ENCODE results near the gene FBXL19. TPM values are rescaled to one million over a fixed set of nuclear protein-coding genes. Genes with fewer than 3 reads are reported as not detected.

The FBXL19 gene
- total RNA-seq, 1 donor from 2014 or later = 6.3 TPM

- TF ChIP-seq, protein P1, sequence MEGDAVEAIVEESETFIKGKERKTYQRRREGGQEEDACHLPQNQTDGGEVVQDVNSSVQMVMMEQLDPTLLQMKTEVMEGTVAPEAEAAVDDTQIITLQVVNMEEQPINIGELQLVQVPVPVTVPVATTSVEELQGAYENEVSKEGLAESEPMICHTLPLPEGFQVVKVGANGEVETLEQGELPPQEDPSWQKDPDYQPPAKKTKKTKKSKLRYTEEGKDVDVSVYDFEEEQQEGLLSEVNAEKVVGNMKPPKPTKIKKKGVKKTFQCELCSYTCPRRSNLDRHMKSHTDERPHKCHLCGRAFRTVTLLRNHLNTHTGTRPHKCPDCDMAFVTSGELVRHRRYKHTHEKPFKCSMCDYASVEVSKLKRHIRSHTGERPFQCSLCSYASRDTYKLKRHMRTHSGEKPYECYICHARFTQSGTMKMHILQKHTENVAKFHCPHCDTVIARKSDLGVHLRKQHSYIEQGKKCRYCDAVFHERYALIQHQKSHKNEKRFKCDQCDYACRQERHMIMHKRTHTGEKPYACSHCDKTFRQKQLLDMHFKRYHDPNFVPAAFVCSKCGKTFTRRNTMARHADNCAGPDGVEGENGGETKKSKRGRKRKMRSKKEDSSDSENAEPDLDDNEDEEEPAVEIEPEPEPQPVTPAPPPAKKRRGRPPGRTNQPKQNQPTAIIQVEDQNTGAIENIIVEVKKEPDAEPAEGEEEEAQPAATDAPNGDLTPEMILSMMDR (IDR thresholded peaks at IDR 0.05; ENCODE audit: borderline replicate concordance) = no peak
- H3K9me3 ChIP-seq (replicated peaks) = no peaks in the 10 kb centered on the region
- H3K4me3 ChIP-seq = no peak overlapping the region
- intact Hi-C loops (cut with micrococcal nuclease) = no loop called here
- peaks cover 47% of the 10 kb centered on the region for H3K4me1 ChIP-seq
- H3K36me3 ChIP-seq = peaks cover 17% of the 10 kb centered on the region
- H3K27ac ChIP-seq (replicated peaks) = no peak overlapping the region
- H3K27me3 ChIP-seq (ENCODE audit: low read depth) = no peaks in the 10 kb centered on the region
- no peak for DNase-seq
These were observed 23.5 kb downstream of the FBXL19 start for GRCh38 chr16:30946671-30947540.

DNA sequence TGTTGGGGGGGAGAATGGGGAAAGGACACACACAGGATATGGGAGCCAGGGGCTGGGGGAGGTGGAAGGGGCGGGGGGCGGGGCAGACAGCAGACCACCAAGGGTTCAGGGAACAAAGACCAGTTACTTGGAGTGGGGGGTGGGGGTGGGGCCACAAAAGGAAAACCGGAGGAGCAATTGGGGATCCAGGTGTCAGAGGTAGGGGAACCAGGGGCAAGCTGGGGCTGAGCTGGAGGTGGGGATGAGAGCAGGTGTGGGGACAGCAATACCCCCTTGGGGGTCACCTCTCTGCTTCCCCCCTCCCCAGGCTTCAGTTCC, 24.1 kb downstream of the FBXL19 start:
- Histone ChIP-seq H3K4me1 (peaks cover 47% of the 10 kb centered on the region), H3K4me3 (no peak overlapping the region), H3K27me3 (ENCODE audit: low read depth) (no peaks in the 10 kb centered on the region), H3K27ac (replicated peaks) (no peak overlapping the region), H3K9me3 (replicated peaks) (no peaks in the 10 kb centered on the region), H3K36me3 (peaks cover 14% of the 10 kb centered on the region)
- intact Hi-C loops (cut with micrococcal nuclease) = no loop called here
- TF ChIP-seq, protein P1 (IDR thresholded peaks at IDR 0.05; ENCODE audit: borderline replicate concordance) = no peak
- no peak for DNase-seq

DNA sequence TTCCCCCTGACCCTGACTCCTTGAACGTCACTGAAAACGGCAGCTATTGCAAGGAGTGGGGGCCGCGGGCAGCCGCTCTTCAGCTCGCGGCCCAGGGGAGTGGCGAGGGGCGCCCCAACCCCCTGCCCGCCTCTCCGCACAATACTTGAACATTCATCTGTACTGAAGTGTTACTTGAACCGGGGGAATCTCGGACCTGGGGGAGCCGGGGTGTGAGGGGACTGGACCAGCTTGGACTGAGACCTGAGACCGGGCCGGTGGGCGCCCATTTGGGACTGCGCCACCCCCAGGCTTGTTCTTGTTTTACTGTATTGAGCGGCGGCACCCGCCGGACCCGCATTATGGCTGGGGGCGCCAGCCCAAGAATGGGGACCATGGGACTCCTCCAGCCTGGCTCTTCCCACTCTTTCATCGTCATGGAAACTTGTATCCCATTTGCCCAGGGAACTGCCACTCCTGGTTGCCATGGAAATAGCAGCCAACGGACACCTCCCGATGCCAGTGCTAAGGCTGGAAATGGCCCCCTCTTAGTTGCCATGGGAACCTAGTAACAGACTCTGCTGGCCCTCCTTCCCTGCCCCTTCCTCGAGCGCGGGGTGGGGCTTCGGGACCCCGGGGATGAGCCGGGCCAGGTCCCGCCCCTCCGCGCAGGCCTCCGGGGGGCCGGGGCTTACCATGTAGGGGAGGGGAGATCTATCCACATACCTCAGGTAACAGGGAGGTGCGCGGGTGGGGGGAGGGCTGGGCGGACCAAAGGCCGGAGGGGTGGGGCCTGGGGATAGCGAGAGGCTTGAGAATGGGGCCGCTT, 24.7 kb downstream of the FBXL19 start:
- TF ChIP-seq, protein P1 (IDR thresholded peaks at IDR 0.05; ENCODE audit: borderline replicate concordance) = no peak
- DNase-seq = peak; percentile 83
- H3K9me3 ChIP-seq (replicated peaks) = no peaks in the 10 kb centered on the region
- intact Hi-C loops (cut with micrococcal nuclease) = no loop called here
- peaks cover 49% of the 10 kb centered on the region for H3K4me1 ChIP-seq
- H3K36me3 ChIP-seq = peaks cover 9% of the 10 kb centered on the region
- H3K27me3 ChIP-seq (ENCODE audit: low read depth) = no peaks in the 10 kb centered on the region
- peak overlapping the region; percentile 98 for H3K27ac ChIP-seq (replicated peaks)
- peak overlapping the region; percentile 100 for H3K4me3 ChIP-seq

- H3K9me3 ChIP-seq (replicated peaks) = no peaks in the 10 kb centered on the region
- intact Hi-C loops (cut with micrococcal nuclease) = no loop called here
- H3K27ac ChIP-seq (replicated peaks) = peak within 1 kb of the TSS; percentile 98
- H3K36me3 ChIP-seq = peaks cover 8% of the 10 kb centered on the region
- DNase-seq = peak; percentile 84
- peaks cover 57% of the 10 kb centered on the region for H3K4me1 ChIP-seq
- no peaks in the 10 kb centered on the region for H3K27me3 ChIP-seq (ENCODE audit: low read depth)
- TF ChIP-seq, protein P1 (IDR thresholded peaks at IDR 0.05; ENCODE audit: borderline replicate concordance) = no peak
- H3K4me3 ChIP-seq = peak within 1 kb of the TSS; percentile 100
These were observed 25.6 kb downstream of the FBXL19 start, which contains the start of gene ORAI3 for GRCh38 chr16:30948667-30949649. Gene ORAI3 (plus strand): TSS chr16:30949068. CDS start chr16:30949290, 222 bp downstream.
